GM12878 (cell line): ENCODE measurements around the gene ANKDD1A. TPM values are rescaled to one million over a fixed set of nuclear protein-coding genes. Genes with fewer than 3 reads are reported as not detected.
A peak's percentile ranks its signal among the peaks of the same experiment; 100 is the strongest.

Source experiments
- ASH2L ChIP-seq: fragments of 300-600, 200-600 bp; sonication (generic); IDR thresholded peaks from 2 replicates; pipeline ENCODE4 v1.6.1; 2017; ENCODE audit warnings: low read depth, mild to moderate bottlenecking, borderline replicate concordance
- BCL11A ChIP-seq: IDR thresholded peaks from 2 replicates; pipeline ENCODE4 v1.6.1; 2011; ENCODE audit warnings: low read depth, low read length
- CHD2 ChIP-seq: IDR thresholded peaks from 2 replicates; pipeline ENCODE4 v1.6.1; 2011; ENCODE audit warnings: low read depth, low read length, improper control_type of control experiment, borderline replicate concordance
- EED ChIP-seq: sonication (generic); IDR thresholded peaks from 2 replicates; pipeline ENCODE4 v1.6.1; 2016; ENCODE audit warnings: antibody characterized with exemption, low read depth
- HCFC1 ChIP-seq: fragments of 150-350 bp; IDR thresholded peaks from 2 replicates; pipeline ENCODE4 v1.6.1; 2014; ENCODE audit warnings: low read length
- JUNB ChIP-seq: IDR thresholded peaks from 2 replicates; pipeline ENCODE4 v1.6.1; 2016; ENCODE audit warnings: antibody characterized with exemption, mild to moderate bottlenecking
- KAT2A ChIP-seq: conservative IDR thresholded peaks from 2 replicates; pipeline ENCODE4 v1.6.1; 2011; ENCODE audit warnings: low read depth, low read length; ENCODE audit not compliant: control insufficient read depth
- NR2C2 ChIP-seq: IDR thresholded peaks from 2 replicates; pipeline ENCODE4 v1.6.1; 2011; ENCODE audit warnings: borderline replicate concordance, low read depth; ENCODE audit not compliant: control insufficient read depth, insufficient read length
- PAX8 ChIP-seq: fragments of 450-650 bp; IDR thresholded peaks from 2 replicates; pipeline ENCODE4 v1.6.1; 2017; ENCODE audit warnings: mild to moderate bottlenecking, moderate library complexity
- POLR2A ChIP-seq: IDR thresholded peaks from 2 replicates; pipeline ENCODE4 v1.6.1; 2011; ENCODE audit warnings: low read depth, mild to moderate bottlenecking, low read length
- POLR2AphosphoS5 ChIP-seq: IDR thresholded peaks from 2 replicates; pipeline ENCODE4 v1.6.1; 2011; ENCODE audit warnings: mild to moderate bottlenecking, low read length, inconsistent platforms
- RCOR1 ChIP-seq: conservative IDR thresholded peaks from 2 replicates; pipeline ENCODE4 v1.6.1; 2012; ENCODE audit warnings: low read depth, low read length, improper control_type of control experiment
- SIN3A ChIP-seq: IDR thresholded peaks from 2 replicates; pipeline ENCODE4 v1.6.1; 2012; ENCODE audit warnings: low read depth, low read length, improper control_type of control experiment
- SMC3 ChIP-seq: IDR thresholded peaks from 2 replicates; pipeline ENCODE4 v1.6.1; 2011; ENCODE audit warnings: low read length, improper control_type of control experiment, borderline replicate concordance
- STAT3 ChIP-seq: IDR thresholded peaks from 2 replicates; pipeline ENCODE4 v1.6.1; 2011; ENCODE audit warnings: low read depth, low read length, improper control_type of control experiment
- ZZZ3 ChIP-seq: IDR thresholded peaks from 2 replicates; pipeline ENCODE4 v1.6.1; 2011; ENCODE audit warnings: low read depth; ENCODE audit not compliant: control insufficient read depth, insufficient read length
- polyA plus RNA-seq, 11 experiments: library from polyadenylated mRNA; depleted of rRNA in 4 of 11; unstranded in 6 of 11; stranded (reverse) in 5 of 11; fragments of >200 nt; fragmentation: Nextera tagmentation in 4 of 11; fragmentation: Illumina TruSeq in 1 of 11; extraction: Ambion mirVana in 4 of 11; extraction: Trizol in 1 of 11; gene quantifications; 1 replicate in 1 of 11; 2 replicates in 10 of 11; pipeline versions ENCODE4 v1.2.1 to v1.2.3, GENCODE V29; 2011 to 2016; ENCODE audit warnings: inconsistent platforms in 2 of 11, missing spikeins in 2 of 11, low read depth in 1 of 11
- total RNA-seq, 4 experiments: library from RNA; depleted of rRNA in 3 of 4; stranded (reverse); fragments of >200 nt in 3 of 4; fragmentation: Illumina TruSeq in 1 of 4; extraction: Trizol in 1 of 4; gene quantifications; 2 replicates each; pipeline versions ENCODE4 v1.2.1 to v1.2.3, GENCODE V29; 2013 to 2021
- TF ChIP-seq, protein P1 (sequence below): fragments of 450-650 bp; IDR thresholded peaks from 2 replicates; pipeline ENCODE4 v1.6.1; 2017; ENCODE audit warnings: mild to moderate bottlenecking, low read depth, inconsistent platforms; ENCODE audit not compliant: poor library complexity, severe bottlenecking
- TF ChIP-seq, protein P2 (sequence below): IDR thresholded peaks from 2 replicates; pipeline ENCODE4 v1.6.1; 2012; ENCODE audit warnings: low read depth, low read length, improper control_type of control experiment
- TF ChIP-seq, protein P3 (sequence below): fragments of 450-650 bp; IDR thresholded peaks from 2 replicates; pipeline ENCODE4 v1.6.1; 2016; ENCODE audit warnings: mild to moderate bottlenecking, moderate library complexity, borderline replicate concordance
- TF ChIP-seq, protein P4 (sequence below), 3 experiments: IDR thresholded peaks in 2 of 3; conservative IDR thresholded peaks in 1 of 3; 2 replicates each; pipeline ENCODE4 v1.5.1; 2011; ENCODE audit warnings: low read depth in 3 of 3, low read length in 3 of 3, mild to moderate bottlenecking in 3 of 3, control low read depth in 2 of 3, moderate library complexity in 2 of 3, inconsistent platforms in 1 of 3, mixed read lengths in 1 of 3; ENCODE audit not compliant: control insufficient read depth in 2 of 3, insufficient read depth in 1 of 3; ENCODE audit errors: extremely low read depth in 1 of 3

Gene ANKDD1A
- total and polyA plus RNA-seq, 10 of the 15 experiments (the other 5 are each of a cell fraction or from before 2014, with no cell fraction given), result 1.5 to 6.6 (median 4.1) TPM

DNA sequence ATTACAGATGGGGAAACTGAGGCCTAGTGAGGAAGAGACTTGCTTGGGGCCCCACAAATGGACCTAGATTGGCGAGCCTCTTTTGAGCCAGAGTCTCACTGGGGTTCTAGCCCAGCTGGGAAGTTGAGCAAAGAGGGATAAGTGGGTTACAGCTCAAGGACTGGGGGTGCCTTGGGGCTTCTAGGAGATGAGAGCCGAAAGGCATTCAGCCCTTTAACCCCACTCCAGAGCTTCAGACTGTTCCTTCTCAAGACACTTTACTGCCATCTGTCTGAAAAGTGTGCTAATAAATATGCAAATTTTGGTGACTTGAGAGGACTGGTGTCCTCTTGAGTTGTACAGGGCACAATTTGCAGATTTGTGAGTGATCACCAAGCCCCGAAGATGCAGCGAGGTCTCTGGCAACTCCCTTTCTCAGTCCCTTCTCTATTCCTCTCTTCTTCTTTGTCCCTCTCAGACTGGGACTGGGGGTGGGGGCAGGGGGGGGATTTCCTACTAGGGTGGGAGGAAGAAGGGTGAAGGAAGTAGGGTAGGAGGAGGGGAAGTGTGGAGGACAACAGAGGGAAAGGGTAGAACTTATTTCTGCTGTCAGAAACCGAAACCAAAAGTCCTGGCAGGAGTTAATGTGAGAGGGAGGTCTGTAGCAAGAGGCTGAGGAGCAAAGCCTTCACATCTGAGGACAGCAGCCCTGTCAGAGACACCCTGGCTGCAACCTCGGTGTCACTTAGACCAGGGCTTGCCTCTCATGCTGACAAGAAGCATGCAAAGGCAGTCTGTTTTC lies 16.2 kb upstream of the ANKDD1A start (continued):
- TF ChIP-seq SMC3, result peak; percentile 30; the same call in 1 of the 2 replicates
- TF ChIP-seq, protein P1, sequence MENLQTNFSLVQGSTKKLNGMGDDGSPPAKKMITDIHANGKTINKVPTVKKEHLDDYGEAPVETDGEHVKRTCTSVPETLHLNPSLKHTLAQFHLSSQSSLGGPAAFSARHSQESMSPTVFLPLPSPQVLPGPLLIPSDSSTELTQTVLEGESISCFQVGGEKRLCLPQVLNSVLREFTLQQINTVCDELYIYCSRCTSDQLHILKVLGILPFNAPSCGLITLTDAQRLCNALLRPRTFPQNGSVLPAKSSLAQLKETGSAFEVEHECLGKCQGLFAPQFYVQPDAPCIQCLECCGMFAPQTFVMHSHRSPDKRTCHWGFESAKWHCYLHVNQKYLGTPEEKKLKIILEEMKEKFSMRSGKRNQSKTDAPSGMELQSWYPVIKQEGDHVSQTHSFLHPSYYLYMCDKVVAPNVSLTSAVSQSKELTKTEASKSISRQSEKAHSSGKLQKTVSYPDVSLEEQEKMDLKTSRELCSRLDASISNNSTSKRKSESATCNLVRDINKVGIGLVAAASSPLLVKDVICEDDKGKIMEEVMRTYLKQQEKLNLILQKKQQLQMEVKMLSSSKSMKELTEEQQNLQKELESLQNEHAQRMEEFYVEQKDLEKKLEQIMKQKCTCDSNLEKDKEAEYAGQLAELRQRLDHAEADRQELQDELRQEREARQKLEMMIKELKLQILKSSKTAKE, result peak; percentile 34
- TF ChIP-seq HCFC1, result no peak
- 0 out of 2 replicates have a peak, but pooled peaks have one; percentile 7 for TF ChIP-seq SIN3A
- peak; percentile 22; the same call in 1 of the 2 replicates for TF ChIP-seq EED
- TF ChIP-seq RCOR1, result no peak
- TF ChIP-seq, protein P2, sequence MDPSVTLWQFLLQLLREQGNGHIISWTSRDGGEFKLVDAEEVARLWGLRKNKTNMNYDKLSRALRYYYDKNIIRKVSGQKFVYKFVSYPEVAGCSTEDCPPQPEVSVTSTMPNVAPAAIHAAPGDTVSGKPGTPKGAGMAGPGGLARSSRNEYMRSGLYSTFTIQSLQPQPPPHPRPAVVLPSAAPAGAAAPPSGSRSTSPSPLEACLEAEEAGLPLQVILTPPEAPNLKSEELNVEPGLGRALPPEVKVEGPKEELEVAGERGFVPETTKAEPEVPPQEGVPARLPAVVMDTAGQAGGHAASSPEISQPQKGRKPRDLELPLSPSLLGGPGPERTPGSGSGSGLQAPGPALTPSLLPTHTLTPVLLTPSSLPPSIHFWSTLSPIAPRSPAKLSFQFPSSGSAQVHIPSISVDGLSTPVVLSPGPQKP, result no peak
- no peak for TF ChIP-seq KAT2A
- TF ChIP-seq JUNB, result no peak
- TF ChIP-seq, protein P3, sequence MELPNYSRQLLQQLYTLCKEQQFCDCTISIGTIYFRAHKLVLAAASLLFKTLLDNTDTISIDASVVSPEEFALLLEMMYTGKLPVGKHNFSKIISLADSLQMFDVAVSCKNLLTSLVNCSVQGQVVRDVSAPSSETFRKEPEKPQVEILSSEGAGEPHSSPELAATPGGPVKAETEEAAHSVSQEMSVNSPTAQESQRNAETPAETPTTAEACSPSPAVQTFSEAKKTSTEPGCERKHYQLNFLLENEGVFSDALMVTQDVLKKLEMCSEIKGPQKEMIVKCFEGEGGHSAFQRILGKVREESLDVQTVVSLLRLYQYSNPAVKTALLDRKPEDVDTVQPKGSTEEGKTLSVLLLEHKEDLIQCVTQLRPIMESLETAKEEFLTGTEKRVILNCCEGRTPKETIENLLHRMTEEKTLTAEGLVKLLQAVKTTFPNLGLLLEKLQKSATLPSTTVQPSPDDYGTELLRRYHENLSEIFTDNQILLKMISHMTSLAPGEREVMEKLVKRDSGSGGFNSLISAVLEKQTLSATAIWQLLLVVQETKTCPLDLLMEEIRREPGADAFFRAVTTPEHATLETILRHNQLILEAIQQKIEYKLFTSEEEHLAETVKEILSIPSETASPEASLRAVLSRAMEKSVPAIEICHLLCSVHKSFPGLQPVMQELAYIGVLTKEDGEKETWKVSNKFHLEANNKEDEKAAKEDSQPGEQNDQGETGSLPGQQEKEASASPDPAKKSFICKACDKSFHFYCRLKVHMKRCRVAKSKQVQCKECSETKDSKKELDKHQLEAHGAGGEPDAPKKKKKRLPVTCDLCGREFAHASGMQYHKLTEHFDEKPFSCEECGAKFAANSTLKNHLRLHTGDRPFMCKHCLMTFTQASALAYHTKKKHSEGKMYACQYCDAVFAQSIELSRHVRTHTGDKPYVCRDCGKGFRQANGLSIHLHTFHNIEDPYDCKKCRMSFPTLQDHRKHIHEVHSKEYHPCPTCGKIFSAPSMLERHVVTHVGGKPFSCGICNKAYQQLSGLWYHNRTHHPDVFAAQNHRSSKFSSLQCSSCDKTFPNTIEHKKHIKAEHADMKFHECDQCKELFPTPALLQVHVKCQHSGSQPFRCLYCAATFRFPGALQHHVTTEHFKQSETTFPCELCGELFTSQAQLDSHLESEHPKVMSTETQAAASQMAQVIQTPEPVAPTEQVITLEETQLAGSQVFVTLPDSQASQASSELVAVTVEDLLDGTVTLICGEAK, result peak; percentile 19; the same call in 1 of the 2 replicates
- TF ChIP-seq NR2C2, result no peak
- no peak for TF ChIP-seq BCL11A
- 0 out of 2 replicates have a peak, but pooled peaks have one; percentile 42 for TF ChIP-seq POLR2AphosphoS5
- TF ChIP-seq POLR2A, result peak; percentile 41; the same call in 1 of the 2 replicates
- TF ChIP-seq STAT3, result no peak
- TF ChIP-seq CHD2, result 0 out of 2 replicates have a peak, but pooled peaks have one; percentile 31
- TF ChIP-seq ZZZ3, result no peak
- TF ChIP-seq, protein P4, sequence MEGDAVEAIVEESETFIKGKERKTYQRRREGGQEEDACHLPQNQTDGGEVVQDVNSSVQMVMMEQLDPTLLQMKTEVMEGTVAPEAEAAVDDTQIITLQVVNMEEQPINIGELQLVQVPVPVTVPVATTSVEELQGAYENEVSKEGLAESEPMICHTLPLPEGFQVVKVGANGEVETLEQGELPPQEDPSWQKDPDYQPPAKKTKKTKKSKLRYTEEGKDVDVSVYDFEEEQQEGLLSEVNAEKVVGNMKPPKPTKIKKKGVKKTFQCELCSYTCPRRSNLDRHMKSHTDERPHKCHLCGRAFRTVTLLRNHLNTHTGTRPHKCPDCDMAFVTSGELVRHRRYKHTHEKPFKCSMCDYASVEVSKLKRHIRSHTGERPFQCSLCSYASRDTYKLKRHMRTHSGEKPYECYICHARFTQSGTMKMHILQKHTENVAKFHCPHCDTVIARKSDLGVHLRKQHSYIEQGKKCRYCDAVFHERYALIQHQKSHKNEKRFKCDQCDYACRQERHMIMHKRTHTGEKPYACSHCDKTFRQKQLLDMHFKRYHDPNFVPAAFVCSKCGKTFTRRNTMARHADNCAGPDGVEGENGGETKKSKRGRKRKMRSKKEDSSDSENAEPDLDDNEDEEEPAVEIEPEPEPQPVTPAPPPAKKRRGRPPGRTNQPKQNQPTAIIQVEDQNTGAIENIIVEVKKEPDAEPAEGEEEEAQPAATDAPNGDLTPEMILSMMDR (IDR thresholded peaks at IDR 0.05 in 2 of 3, conservative IDR thresholded peaks at IDR 0.05 in 1 of 3; ENCODE audit: control insufficient read depth in 2 of 3, extremely low read depth in 1 of 3, insufficient read depth in 1 of 3, low read depth in 3 of 3, low read length in 3 of 3), result peak in 2 of 3 experiments; percentile 44 to 56; a peak in 3 of 6 replicates
- TF ChIP-seq PAX8, result no peak
- no peak for TF ChIP-seq ASH2L
